NCI-H524 treated with DMSO at 0.1 percent for 48 hours (cell line): ENCODE results near the gene HGS.

Experiments used
- DNase-seq: peaks from one replicate; lab custom pipeline; 2025; lab: John Stamatoyannopoulos, UW

The HGS gene

GRCh38 chr17:81683584-81684441 lies at the start of gene HGS, which contains the start of gene ARL16:
Gene HGS, plus strand, starts transcription at chr17:81684011. Its CDS starts 56 bp downstream, at chr17:81684067.
Gene ARL16, minus strand, starts transcription at chr17:81683797. Its CDS starts 44 bp downstream, at chr17:81683753.
- DNase-seq, result peak; percentile 99

- DNase-seq, result no peak
These were observed 48.4 kb upstream of the HGS start for GRCh38 chr17:81635431-81635830.

GRCh38 chr17:81635973-81636504 lies 47.8 kb upstream of the HGS start:
- DNase-seq, result no peak

- DNase-seq, result peak; percentile 35
These were observed 47.1 kb upstream of the HGS start, which contains the start of the genes NPLOC4 and TSPAN10 for GRCh38 chr17:81636505-81637288. Gene NPLOC4, minus strand, starts transcription at chr17:81637112. Its CDS starts 182 bp downstream, at chr17:81636930. Gene TSPAN10, plus strand, starts transcription at chr17:81637196. Its CDS starts 5,217 bp downstream, at chr17:81642413.

GRCh38 chr17:81638683-81639082 lies 45.1 kb upstream of the HGS start:
- no peak for DNase-seq

- DNase-seq, result no peak
These were observed 43.8 kb upstream of the HGS start for GRCh38 chr17:81640011-81640410.

- no peak for DNase-seq
These were observed 41.9 kb upstream of the HGS start for GRCh38 chr17:81641825-81642489.

GRCh38 chr17:81644496-81644895 lies 39.3 kb upstream of the HGS start:
- DNase-seq, result no peak

- no peak for DNase-seq
These were observed 38.5 kb upstream of the HGS start for GRCh38 chr17:81644976-81645952.

- DNase-seq, result no peak
These were observed 36.8 kb upstream of the HGS start for GRCh38 chr17:81646869-81647600.

GRCh38 chr17:81647640-81648012 lies 36.2 kb upstream of the HGS start:
- DNase-seq, result no peak

GRCh38 chr17:81648013-81648706 lies 35.7 kb upstream of the HGS start:
- no peak for DNase-seq

GRCh38 chr17:81648707-81649085 lies 35.1 kb upstream of the HGS start:
- DNase-seq, result no peak

- no peak for DNase-seq
These were observed 32.9 kb upstream of the HGS start for GRCh38 chr17:81650951-81651350.

GRCh38 chr17:81651692-81652091 lies 32.1 kb upstream of the HGS start:
- no peak for DNase-seq

GRCh38 chr17:81652906-81653771 lies 30.7 kb upstream of the HGS start:
- no peak for DNase-seq

- DNase-seq, result no peak
These were observed 28.3 kb upstream of the HGS start for GRCh38 chr17:81655378-81656117.
